GM19468 (cell line): ENCODE results near the gene COL6A5.
"Not testable (repeated sequence)": the region's sequence is repeated elsewhere in the genome, so short reads cannot be mapped to it uniquely, and the experiment has no call there.

ENCODE experiments used
- ATAC-seq: cut with Tn5 transposase; IDR thresholded peaks from one replicate; pipeline ENCODE4 v1.9.1; 2021; ENCODE audit warnings: mild to moderate bottlenecking, moderate library complexity, moderate number of reproducible peaks; ENCODE audit not compliant: unreplicated experiment; ENCODE audit errors: extremely low read depth

The COL6A5 gene

DNA sequence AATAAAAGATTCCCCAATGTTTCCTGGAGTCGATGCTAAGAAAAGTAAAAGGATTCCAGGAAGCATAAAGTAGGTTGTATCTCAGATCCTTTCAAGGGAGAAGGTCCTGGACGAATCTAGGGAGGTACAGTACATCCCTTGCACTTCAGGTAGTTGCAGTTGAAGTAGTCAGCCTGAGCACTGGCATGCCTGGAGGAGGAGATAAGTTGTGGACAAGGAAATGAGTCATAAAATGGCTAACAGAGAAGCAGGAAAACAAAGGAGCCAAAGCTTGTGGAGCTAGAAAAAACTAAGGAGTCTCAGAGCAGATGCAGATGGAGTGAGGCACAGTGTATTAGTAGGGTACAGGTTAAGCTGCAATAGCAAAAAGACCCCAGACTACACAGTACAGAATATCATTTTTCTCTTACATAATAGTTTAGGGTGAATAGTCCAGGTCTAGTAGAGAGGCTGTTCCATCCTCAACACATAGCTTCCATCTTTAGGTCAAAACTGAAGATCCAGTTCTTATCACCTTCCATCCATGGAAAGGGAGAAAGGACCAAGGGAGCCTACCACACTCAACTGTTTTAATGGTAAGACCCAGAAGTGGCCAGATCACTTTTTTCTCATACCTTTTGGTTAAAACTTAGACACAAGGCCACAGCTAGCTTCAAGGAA lies 41.3 kb downstream of the COL6A5 start:
- ATAC-seq: no peak

DNA sequence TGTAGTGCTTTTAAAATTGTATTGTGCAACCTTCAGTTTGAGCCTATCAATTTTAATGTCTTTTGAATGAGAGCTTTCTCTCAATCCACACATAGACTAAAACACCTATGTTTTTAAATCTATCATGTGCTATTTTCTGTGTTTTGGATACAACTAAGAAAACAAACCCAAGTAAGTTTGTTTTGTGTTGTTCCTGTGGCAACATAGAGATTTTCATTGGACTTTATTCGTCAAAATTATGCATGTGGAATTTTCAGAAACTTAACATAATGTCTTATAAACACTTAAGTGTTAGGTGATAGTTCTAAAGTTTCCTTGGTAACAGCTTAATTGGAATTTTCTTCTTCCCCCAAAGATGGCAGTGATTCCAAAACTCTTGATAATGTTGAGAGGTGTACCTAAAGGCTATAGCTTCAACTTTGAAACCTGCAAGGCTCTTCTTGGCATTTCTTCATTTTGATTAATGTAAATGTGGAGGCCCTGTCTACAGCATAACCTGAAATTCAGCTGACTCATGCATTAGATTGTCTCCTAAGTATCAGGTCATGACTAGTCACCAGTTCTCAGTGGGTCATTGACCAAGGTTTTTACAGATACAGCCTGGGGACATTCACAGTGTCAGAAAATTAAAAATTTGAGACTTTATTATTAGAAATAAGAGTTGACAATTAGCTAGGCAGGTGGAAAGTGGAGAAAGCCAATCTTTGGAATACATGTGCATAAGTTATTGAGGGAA lies 44.4 kb downstream of the COL6A5 start:
- ATAC-seq: no peak

DNA sequence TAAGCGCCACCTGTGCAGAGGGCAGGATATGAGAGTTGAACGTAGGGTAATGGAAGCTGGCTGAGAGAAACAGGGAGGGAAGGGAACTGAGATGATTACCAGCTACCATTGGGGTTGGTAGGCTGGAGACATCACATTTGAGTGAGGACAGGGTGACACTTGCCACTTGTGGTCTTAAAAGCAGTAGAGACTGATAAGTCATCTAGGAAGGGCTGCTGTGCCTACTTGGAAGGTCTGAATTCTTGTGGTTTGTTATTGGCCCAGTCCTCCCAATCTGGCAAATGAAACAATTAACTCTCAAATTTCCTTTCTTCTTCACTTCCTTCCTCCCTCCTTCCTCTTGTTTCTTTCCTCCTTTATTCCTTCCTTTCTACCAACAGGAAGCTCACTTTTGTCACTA lies 46.8 kb downstream of the COL6A5 start:
- ATAC-seq: no peak

DNA sequence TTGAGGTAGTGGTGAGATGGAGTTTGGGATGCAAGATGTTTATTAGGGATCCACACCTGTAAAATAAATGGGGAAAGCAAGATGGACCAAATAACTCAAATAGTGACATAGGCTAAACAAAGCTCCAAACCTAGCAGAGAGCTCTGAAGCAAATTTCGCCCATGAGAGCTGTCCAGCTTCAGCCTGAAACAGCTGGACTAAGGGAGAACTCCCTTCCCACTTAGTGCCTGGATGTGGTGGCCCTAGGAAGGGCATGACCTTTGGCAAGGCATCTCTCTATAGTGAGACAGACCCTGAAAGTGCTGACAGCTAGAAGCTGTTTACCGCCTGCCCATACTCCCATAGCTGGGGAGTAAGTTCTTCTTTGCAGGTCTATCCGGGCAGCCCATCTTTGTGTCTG lies 48.1 kb downstream of the COL6A5 start:
- no peak for ATAC-seq

GRCh38 chr3:130395331-130395730 lies 49.9 kb downstream of the COL6A5 start:
- no peak for ATAC-seq

DNA sequence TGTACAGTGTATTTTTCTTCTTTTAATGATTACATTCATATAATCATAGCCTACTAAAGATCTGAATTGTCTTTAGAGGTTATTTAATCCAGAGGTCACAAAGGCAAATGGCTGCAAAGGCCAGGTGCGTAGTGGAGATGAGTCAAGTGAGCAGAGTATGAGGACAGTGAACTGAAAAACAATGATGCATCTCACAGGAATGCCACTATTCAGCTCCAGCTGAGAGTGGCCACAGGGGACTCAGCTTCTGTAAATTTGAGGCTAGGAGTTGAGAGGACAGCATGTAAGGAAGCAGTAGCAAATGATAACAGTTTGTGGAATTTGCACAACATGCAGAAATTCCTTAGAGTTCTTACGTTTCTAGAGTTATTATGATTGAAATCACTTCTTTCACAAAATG lies 50.4 kb downstream of the COL6A5 start:
- no peak for ATAC-seq

DNA sequence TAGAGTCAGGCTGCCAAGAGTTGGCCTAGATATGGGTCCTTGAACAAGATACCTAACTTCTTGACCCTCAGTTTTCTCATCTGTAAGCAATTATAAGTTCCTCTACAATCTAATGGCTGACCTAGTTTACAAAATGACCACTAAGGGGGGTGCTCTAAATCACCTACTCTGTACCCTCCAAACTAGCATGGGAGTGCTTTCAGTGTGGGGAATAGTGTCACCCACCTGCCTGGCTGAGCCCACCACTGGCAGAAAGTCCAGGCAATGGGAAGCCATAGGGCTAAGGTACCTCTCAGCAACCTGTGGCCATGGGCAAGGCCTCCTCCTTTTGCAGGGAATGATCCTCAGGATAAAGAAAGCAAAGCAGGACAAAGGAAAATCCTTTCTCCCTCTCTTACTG lies 58.9 kb downstream of the COL6A5 start:
- ATAC-seq: no peak

GRCh38 chr3:130405956-130406355 lies 60.5 kb downstream of the COL6A5 start:
- ATAC-seq: no peak

GRCh38 chr3:130408253-130408652 lies 62.8 kb downstream of the COL6A5 start:
- ATAC-seq: not testable (repeated sequence)

DNA sequence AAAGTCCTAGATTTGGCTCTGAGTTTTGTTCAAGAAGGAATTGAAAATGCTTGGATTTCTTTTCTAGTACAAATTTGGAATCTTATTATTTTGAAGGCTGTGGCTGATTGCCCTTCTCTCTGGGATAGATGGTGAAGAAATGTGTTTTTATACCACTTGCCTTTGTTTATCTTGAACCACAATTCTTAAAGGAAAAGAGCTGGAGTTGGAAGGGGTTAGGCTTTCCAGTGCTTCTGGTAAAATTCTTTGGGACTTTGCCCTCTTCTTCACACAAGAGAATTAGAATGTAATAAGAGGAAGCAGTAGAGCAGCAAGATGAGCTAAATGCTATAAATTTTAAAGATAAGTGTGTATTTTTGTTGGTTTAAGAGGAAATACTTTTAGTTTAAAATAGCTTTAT lies 65.8 kb downstream of the COL6A5 start:
- no peak for ATAC-seq

GRCh38 chr3:130412991-130413560 lies 67.6 kb downstream of the COL6A5 start:
- no peak for ATAC-seq

DNA sequence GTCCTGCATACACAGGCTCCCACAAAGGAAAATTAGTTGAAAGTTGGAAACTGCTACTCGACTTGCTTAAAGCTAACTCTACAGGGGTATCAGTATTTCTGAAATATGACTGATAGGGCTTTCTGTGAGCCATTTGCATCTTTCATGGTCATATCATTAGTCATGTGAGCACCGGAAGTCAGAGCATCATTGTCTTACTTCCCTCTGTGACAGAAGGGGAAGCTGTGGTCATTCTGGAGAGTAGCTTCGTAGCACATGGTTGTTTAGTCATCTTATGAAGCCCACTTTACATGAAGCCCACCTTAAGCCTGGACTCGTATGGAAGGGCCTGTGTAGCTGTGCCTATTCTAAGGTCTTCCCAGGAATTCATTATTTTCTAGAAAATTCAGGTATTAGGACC lies 69.0 kb downstream of the COL6A5 start:
- no peak for ATAC-seq

DNA sequence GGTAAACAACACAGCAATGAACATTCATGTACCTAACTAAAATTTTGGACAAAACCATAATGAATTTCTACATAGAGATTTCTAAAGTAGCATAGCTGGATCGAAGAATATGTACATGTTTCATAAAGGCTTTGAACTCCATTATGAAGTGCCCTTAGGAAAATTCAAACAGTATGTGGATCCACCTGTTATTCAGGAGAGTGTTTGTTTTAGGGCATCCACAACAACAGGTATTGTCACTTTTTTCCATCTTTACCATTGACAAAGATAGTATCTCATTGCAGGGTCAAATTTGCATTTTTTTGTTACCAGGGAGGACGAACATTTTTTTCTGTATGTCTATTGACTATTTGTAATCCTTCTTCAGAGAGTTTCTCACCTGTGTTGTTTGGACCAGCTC lies 75.0 kb downstream of the COL6A5 start:
- no peak for ATAC-seq

DNA sequence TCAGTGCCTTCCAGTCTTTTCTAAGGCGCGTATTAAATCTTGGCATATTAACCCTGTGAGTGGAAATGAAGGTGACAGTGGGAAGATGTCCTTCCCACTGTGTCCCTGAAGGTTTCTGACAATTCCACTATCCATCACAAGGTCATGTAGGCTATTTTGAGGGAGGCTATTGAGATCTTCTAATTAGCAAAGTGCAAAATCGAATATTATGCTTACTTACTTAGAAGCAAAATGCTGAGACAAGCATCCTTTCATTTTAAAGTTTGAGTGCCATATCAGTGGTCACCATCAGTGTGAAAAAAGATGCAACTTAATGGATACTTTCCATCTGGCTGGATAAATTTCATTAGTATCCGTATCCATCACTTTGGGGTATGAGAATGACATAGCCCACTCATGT lies 77.6 kb downstream of the COL6A5 start:
- no peak for ATAC-seq

- no peak for ATAC-seq
Observed at GRCh38 chr3:130424837-130425236, 79.4 kb downstream of the COL6A5 start.

GRCh38 chr3:130425484-130425883 lies 80.0 kb downstream of the COL6A5 start:
- ATAC-seq: no peak

GRCh38 chr3:130426206-130426605 lies 80.7 kb downstream of the COL6A5 start:
- no peak for ATAC-seq

- no peak for ATAC-seq
Observed at GRCh38 chr3:130428871-130429712, 83.6 kb downstream of the COL6A5 start.

- no peak for ATAC-seq
Observed at GRCh38 chr3:130429713-130430023, 84.2 kb downstream of the COL6A5 start.

- ATAC-seq: no peak
Observed at GRCh38 chr3:130430266-130430665, 84.8 kb downstream of the COL6A5 start.

DNA sequence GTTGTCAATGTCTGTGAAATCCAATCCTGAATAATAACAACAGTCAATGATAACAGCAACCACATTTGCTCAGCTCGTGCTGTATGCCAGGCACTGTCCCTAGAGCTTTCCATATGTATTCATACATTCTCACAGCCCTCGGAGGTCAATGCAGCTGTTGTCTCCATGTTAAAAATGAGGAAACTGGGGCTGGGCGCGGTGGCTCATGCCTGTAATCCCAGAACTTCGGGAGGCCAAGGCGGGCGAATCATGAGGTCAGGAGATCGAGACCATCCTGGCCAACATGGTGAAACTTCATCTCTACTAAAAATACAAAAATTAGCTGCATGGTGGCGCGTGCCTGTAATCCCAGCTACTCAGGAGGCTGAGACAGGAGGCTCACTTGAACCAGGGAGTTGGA lies 86.6 kb downstream of the COL6A5 start:
- not testable (repeated sequence) for ATAC-seq
